ENCODE measurements around the gene TMEM248. TPM values are rescaled to one million over a fixed set of nuclear protein-coding genes. Genes with fewer than 3 reads are reported as not detected.

The TMEM248 gene
- total and polyA plus RNA-seq, 2 of the 13 experiments (the other 11 are each of a cell fraction or from before 2014, with no cell fraction given): 54.3 to 109 TPM

DNA sequence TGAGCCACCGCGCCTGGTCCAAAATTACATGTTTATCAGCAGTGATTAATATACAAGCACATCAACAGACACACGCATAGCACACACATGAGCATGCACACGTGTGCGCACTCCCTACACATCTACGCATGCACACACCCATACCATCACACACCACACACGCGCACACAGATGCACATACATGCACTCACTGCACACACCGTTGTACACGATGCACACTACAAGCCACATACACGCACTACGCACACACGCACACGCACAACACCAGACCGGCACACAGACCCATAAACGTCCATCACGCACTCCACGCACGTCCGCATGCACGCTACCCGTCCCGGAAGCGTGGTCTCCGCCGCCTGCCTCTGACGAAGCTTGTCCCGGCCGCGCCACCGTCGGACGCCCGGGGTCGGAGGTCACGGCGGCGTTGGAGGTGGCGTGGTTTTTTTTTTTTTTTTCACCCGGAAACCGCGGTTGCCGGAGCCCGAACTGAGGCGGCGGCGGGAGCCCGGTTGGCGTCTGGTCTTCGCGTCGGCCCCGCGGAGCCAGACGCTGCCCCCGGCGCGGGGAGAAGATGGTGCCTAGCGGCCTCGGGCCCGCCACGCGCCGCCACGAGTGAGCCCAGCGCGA is at the start of gene TMEM248 (continued):
- TF ChIP-seq, protein P1, sequence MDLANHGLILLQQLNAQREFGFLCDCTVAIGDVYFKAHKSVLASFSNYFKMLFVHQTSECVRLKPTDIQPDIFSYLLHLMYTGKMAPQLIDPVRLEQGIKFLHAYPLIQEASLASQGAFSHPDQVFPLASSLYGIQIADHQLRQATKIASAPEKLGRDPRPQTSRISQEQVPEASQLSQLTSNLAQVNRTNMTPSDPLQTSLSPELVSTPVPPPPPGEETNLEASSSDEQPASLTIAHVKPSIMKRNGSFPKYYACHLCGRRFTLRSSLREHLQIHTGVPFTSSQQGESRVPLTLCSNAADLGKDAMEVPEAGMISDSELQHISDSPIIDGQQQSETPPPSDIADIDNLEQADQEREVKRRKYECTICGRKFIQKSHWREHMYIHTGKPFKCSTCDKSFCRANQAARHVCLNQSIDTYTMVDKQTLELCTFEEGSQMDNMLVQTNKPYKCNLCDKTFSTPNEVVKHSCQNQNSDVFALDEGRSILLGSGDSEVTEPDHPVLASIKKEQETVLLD (CRISPR knock-in tag; IDR thresholded peaks at IDR 0.05; ENCODE audit: low read depth): peak; percentile 91
- peak; percentile 94 for TF ChIP-seq ZMYM4 (CRISPR knock-in tag; IDR thresholded peaks at IDR 0.05)
- TF ChIP-seq RXRB (CRISPR knock-in tag; IDR thresholded peaks at IDR 0.05; ENCODE audit: borderline replicate concordance): peak; percentile 64; the same call in 1 of the 2 replicates
- peak; percentile 52; the same call in 1 of the 2 replicates for TF ChIP-seq ZFP90 (CRISPR knock-in tag; IDR thresholded peaks at IDR 0.05; ENCODE audit: borderline replicate concordance)
- TF ChIP-seq ZNF879 (CRISPR knock-in tag; IDR thresholded peaks at IDR 0.05): no peak
- no peak; the same call in 1 of the 2 replicates for TF ChIP-seq ZNF296 (CRISPR knock-in tag; conservative IDR thresholded peaks at IDR 0.05)
- peak; percentile 87; the same call in 1 of the 2 replicates for TF ChIP-seq ZNF614 (CRISPR knock-in tag; IDR thresholded peaks at IDR 0.05; ENCODE audit: borderline replicate concordance)
- TF ChIP-seq ZNF841 (CRISPR knock-in tag; IDR thresholded peaks at IDR 0.05; ENCODE audit: borderline replicate concordance): no peak; the same call in 1 of the 2 replicates
- no peak for TF ChIP-seq ATRX (CRISPR knock-in tag; IDR thresholded peaks at IDR 0.05; ENCODE audit: borderline replicate concordance)
- 0 out of 2 replicates have a peak, but pooled peaks have one; percentile 58 for TF ChIP-seq ZNF768 (CRISPR knock-in tag; IDR thresholded peaks at IDR 0.05)
- TF ChIP-seq, protein P2, sequence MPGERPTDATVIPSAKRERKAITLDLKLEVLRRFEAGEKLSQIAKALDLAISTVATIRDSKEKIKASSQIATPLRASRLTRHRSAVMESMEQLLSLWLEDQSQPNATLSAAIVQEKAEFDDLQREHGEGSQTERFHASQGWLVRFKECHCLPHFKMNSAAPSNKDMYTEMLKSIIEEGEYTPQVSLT (CRISPR knock-in tag; IDR thresholded peaks at IDR 0.05; ENCODE audit: borderline replicate concordance, low read depth): no peak
- TF ChIP-seq ZSCAN20 (CRISPR knock-in tag; IDR thresholded peaks at IDR 0.05; ENCODE audit: borderline replicate concordance): no peak
- TF ChIP-seq ZNF761 (CRISPR knock-in tag; conservative IDR thresholded peaks at IDR 0.05): peak; percentile 89; the same call in 1 of the 2 replicates
- TF ChIP-seq, protein P3, sequence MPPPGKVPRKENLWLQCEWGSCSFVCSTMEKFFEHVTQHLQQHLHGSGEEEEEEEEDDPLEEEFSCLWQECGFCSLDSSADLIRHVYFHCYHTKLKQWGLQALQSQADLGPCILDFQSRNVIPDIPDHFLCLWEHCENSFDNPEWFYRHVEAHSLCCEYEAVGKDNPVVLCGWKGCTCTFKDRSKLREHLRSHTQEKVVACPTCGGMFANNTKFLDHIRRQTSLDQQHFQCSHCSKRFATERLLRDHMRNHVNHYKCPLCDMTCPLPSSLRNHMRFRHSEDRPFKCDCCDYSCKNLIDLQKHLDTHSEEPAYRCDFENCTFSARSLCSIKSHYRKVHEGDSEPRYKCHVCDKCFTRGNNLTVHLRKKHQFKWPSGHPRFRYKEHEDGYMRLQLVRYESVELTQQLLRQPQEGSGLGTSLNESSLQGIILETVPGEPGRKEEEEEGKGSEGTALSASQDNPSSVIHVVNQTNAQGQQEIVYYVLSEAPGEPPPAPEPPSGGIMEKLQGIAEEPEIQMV (CRISPR knock-in tag; IDR thresholded peaks at IDR 0.05; ENCODE audit: low read depth): peak; percentile 94
- TF ChIP-seq, protein P4, sequence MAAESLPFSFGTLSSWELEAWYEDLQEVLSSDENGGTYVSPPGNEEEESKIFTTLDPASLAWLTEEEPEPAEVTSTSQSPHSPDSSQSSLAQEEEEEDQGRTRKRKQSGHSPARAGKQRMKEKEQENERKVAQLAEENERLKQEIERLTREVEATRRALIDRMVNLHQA (CRISPR knock-in tag; IDR thresholded peaks at IDR 0.05): no peak
- TF ChIP-seq, protein P5, sequence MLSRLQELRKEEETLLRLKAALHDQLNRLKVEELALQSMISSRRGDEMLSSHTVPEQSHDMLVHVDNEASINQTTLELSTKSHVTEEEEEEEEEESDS (CRISPR knock-in tag; IDR thresholded peaks at IDR 0.05; ENCODE audit: borderline replicate concordance): no peak
- TF ChIP-seq, protein P6, sequence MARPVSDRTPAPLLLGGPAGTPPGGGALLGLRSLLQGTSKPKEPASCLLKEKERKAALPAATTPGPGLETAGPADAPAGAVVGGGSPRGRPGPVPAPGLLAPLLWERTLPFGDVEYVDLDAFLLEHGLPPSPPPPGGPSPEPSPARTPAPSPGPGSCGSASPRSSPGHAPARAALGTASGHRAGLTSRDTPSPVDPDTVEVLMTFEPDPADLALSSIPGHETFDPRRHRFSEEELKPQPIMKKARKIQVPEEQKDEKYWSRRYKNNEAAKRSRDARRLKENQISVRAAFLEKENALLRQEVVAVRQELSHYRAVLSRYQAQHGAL (CRISPR knock-in tag; IDR thresholded peaks at IDR 0.05; ENCODE audit: not compliant biosample characterization): no peak
- no peak for TF ChIP-seq ZNF224 (CRISPR knock-in tag; IDR thresholded peaks at IDR 0.05)
- TF ChIP-seq TCF12 (IDR thresholded peaks at IDR 0.05): no peak
- no peak for TF ChIP-seq TCF12 (CRISPR knock-in tag; IDR thresholded peaks at IDR 0.05)
- peak; percentile 94; the same call in 1 of the 2 replicates for TF ChIP-seq KAT7 (CRISPR knock-in tag; IDR thresholded peaks at IDR 0.05; ENCODE audit: borderline replicate concordance)
- TF ChIP-seq CHCHD3 (CRISPR knock-in tag; IDR thresholded peaks at IDR 0.05): peak; percentile 96
- TF ChIP-seq ZNF709 (CRISPR knock-in tag; IDR thresholded peaks at IDR 0.05): peak; percentile 91
- TF ChIP-seq ZNF570 (CRISPR knock-in tag; IDR thresholded peaks at IDR 0.05; ENCODE audit: borderline replicate concordance): no peak
- TF ChIP-seq ZNF703 (CRISPR knock-in tag; IDR thresholded peaks at IDR 0.05; ENCODE audit: borderline replicate concordance): no peak; the same call in 1 of the 2 replicates
- peak; percentile 99 for TF ChIP-seq MYC (CRISPR knock-in tag; IDR thresholded peaks at IDR 0.05; ENCODE audit: borderline replicate concordance)
